Inflammatory macrophage treated with lipopolysaccharide for 4 hours (primary cell): ENCODE results near the gene SSH2.
A peak's percentile ranks its signal among the peaks of the same experiment; 100 is the strongest.

Experiments used
- DNase-seq: peaks from one replicate; pipeline ENCODE4 v3.0.0-alpha.2; 2020

The SSH2 gene

GRCh38 chr17:29597361-29598172, 332.5 kb downstream of the SSH2 start:
- no peak for DNase-seq

DNA sequence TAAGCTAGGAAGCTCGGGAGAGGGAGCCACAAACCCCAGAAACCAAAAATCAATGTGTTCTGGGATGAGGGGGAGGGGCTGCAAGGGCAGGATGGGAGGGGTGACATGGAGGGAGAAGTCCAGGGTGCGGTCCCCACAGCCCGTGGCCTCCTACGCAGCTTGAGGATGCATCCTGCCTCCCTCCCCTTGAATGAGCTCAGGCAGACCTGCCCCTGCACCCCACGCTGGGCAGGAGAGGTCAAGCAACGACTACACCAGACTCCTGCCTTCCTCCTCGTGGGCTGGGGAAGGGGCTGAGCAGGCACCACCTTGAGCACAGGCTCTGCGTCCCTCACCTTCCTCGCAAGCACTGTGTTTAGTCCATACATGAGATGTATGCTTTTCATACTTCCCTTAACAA, 333.2 kb downstream of the SSH2 start:
- DNase-seq, result no peak

- no peak for DNase-seq
These were observed 333.9 kb downstream of the SSH2 start for GRCh38 chr17:29595943-29596774.

GRCh38 chr17:29595107-29595942, 334.7 kb downstream of the SSH2 start:
- no peak for DNase-seq

DNA sequence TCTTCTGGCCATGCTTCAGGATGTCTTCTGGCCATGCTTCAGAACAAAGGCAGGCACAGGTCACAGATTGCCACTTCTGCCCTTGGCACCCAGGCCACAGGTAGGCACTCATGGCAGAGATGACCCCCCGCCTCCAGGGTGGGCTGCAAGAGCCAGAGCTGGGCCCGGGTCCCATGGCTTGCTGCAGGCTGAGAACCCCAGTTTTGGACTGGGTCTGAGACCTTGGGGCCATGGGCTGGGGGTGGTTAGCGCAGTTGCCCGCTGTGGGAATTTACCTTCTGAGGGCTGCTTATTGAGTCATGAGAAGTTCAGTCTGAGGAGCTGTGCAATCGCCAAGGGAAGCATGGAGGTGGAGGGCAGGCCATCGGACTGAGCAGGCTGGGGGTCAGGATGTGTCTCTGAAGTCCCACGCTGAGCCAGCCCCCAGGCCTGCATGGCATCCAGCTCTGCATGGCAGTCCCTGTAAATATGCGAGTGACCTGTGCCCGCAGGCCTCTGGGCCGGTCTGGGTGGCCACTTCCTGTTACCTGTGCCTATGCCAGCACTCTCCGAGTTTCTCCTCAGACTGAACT, 335.4 kb downstream of the SSH2 start:
- no peak for DNase-seq

DNA sequence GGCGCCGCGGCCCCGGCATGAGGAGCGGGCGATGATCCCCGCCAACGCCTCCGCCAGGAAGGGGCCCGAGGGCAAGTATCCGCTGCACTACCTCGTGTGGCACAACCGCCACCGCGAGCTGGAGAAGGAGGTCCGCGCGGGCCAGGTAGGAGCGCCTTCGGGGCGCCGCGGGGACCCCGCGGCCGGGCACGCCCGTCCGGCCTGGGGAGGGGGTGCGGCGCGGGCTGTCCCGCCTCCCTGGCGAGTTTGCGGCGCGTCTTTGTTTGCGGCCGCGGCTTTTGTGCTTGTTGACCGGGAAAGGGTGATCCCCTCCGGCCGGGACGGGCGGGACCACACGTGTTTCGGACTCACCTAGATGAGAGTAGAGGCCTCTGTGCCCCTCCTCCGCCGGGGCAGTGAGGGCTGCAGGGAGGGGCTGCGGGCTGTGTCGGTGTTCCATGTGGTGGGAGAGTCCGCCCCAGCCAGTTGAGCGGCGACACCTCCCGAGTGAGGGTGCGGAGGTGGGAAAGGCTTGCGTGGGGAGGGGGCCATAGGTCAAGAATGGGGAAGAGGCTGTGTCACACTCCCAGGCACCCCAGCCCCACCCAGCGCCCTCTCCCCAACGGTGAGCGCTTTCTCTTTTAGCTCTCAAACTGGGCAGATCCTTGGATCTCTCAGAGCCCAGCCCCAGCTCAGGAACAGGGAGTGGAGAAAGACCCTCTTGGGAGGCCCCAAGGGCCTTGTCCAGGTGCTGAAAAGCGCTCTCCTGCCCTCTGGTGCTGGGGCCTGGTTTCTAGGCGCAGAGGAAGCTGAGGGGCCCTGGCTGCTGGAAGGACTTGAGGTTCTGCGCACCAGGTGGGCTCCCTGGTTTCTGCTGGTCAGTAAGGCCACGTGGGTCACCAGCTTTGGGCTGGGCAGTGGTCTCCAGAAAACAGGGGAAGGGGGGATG, 336.2 kb downstream of the SSH2 start:
- DNase-seq, result no peak

DNA sequence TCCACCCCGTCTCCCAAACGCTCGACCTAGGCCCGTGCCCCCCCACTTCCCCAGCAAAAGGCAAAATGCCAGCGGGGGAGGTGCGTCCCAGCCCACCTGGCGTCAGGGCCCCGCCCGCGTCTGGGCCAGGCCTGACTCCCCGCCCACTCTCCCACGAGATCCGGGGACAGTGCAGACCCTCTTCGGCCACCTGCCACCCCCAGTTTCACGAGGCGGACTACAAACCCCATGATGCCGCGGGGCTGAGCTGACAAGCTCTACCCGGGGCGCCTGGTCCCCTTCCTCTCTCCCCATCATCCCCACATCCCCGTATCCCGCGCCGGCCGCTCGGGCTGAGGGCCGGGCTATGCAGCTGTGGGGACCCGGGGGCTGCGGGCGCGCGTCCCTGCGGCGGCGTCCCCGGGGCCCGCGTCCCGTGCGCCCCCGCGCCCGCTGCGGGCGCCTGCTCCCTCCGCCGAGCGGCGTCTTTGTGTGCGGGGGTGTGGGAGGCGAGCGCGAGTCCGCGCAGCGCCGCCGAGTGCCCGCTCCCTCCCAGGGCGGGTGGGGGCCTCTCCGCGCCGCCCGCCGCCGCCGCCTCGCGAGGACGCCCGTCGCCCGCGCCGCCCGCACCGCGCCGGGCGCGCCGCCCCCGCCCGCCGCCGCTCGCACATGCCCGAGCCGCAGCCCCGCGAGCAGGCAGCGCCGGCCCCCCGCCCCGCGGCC, 337.0 kb downstream of the SSH2 start, which contains the start of gene ANKRD13B:
Gene ANKRD13B (plus strand): TSS at position 283 of the 702 bp plus-strand sequence. CDS start 490 bp downstream, outside the sequence.
- DNase-seq, result no peak

GRCh38 chr17:29591737-29592608, 338.1 kb downstream of the SSH2 start:
- peak; percentile 59 for DNase-seq

DNA sequence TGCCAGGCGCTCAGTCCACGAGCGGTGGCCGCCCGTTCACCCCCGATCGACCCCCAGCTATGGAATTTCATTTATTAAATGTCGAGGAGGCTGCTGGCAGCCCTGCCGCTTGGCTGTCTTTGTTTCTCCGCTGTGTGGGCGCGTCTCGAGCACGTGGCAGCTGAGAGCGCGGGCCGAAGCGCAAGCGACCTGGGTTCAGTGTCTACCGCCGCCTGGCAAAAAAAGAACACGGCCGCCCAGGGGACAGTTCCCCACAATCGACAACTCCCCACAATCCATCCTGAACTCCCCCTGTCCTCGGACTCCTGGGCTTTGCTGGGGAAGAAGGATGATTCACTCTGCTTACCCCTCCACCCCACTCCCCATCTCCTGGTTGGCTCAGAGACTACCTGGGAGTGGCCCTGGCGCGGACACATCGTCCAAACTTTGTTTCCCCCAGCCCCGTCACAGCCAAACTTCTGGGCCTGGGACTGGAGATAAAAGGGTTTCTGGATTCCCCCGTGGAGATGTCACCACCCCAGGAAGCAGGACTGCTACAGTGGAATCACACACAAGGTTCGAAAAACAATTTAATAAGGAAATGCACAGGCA, 338.8 kb downstream of the SSH2 start:
- peak; percentile 19 for DNase-seq

- DNase-seq, result peak; percentile 34
These were observed 339.4 kb downstream of the SSH2 start for GRCh38 chr17:29590411-29591145.

GRCh38 chr17:29589524-29590410, 340.3 kb downstream of the SSH2 start, which contains the start of gene GIT1:
GIT1 (minus strand) TSS chr17:29589648; CDS start chr17:29589378, 270 bp downstream.
- peak; percentile 89 for DNase-seq

- DNase-seq, result peak; percentile 20
These were observed 341.2 kb downstream of the SSH2 start for GRCh38 chr17:29588562-29589411.

DNA sequence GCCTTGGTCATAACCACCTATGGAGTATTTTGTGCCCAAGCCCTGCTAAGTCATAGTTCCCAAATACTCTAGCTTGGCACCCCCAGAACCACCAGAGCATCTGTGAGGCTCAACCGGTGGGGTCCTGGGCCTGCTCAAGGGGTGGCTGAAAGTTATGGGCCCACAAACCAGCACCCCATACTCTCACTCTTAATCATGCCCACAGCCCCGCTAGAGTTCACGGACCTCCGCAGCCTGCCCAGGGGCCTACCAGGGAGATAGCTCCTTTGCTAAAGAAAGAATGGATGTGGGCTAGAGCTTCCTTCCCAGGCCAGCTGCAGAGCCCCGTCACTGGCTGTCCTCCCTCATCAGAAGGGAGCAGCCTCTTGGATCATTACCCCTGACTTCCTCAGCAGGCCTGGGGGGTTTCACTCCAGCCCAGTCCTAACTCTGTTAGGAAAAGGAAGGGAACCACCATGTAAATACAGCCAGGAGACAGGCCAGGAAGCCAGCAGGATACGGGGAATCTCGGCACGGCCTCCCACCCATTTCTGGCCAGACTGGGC, 341.9 kb downstream of the SSH2 start:
- DNase-seq, result peak; percentile 14

GRCh38 chr17:29587591-29587990, 342.4 kb downstream of the SSH2 start:
- no peak for DNase-seq

- DNase-seq, result no peak
These were observed 343.2 kb downstream of the SSH2 start for GRCh38 chr17:29586676-29587469.
